GM12872 (cell line): Measurements from ENCODE around the gene MPG.

Experiments used
- CTCF ChIP-seq: IDR thresholded peaks from 3 replicates; pipeline ENCODE4 v1.5.1; 2011; ENCODE audit warnings: low read depth, mild to moderate bottlenecking, low read length, moderate library complexity; ENCODE audit not compliant: insufficient read depth

Gene MPG

GRCh38 chr16:61879-62281, 16.1 kb upstream of the MPG start:
- no peak for TF ChIP-seq CTCF

- TF ChIP-seq CTCF, result no peak
Observed at GRCh38 chr16:62283-62967, 15.6 kb upstream of the MPG start.

- no peak for TF ChIP-seq CTCF
Observed at GRCh38 chr16:62968-63391, 15.0 kb upstream of the MPG start.

GRCh38 chr16:63466-63865, 14.6 kb upstream of the MPG start:
- no peak for TF ChIP-seq CTCF

- no peak for TF ChIP-seq CTCF
Observed at GRCh38 chr16:63998-64913, 13.8 kb upstream of the MPG start.

- no peak for TF ChIP-seq CTCF
Observed at GRCh38 chr16:64914-65255, 13.1 kb upstream of the MPG start.

- TF ChIP-seq CTCF, result peak; percentile 98
Observed at GRCh38 chr16:65745-66144, 12.3 kb upstream of the MPG start.
